Astrocyte of the spinal cord (primary cell): ENCODE results near the gene ABCG8.
A peak's percentile ranks its signal among the peaks of the same experiment; 100 is the strongest.

ENCODE experiments used
- DNase-seq: peaks from one replicate; pipeline ENCODE4 v3.0.0; 2011; ENCODE audit warnings: low read depth, low spot score
- H3K4me3 ChIP-seq: 2 replicates; pipeline ENCODE4 v1.5.1; 2011; ENCODE audit warnings: low read depth, mild to moderate bottlenecking, low read length, moderate library complexity
- in situ Hi-C: cut with HindIII; loops from 2 replicates; pipeline ENCODE4 v1.10.0; 2017; ENCODE audit warnings: low sequenced_read_pairs
- TF ChIP-seq, protein P1 (sequence below): IDR thresholded peaks from 2 replicates; pipeline ENCODE4 v1.5.1; 2012; ENCODE audit warnings: low read depth, mild to moderate bottlenecking, low read length, inconsistent platforms

Gene ABCG8

GRCh38 chr2:43853141-43854081 is 14.6 kb downstream of the ABCG8 start:
- TF ChIP-seq, protein P1, sequence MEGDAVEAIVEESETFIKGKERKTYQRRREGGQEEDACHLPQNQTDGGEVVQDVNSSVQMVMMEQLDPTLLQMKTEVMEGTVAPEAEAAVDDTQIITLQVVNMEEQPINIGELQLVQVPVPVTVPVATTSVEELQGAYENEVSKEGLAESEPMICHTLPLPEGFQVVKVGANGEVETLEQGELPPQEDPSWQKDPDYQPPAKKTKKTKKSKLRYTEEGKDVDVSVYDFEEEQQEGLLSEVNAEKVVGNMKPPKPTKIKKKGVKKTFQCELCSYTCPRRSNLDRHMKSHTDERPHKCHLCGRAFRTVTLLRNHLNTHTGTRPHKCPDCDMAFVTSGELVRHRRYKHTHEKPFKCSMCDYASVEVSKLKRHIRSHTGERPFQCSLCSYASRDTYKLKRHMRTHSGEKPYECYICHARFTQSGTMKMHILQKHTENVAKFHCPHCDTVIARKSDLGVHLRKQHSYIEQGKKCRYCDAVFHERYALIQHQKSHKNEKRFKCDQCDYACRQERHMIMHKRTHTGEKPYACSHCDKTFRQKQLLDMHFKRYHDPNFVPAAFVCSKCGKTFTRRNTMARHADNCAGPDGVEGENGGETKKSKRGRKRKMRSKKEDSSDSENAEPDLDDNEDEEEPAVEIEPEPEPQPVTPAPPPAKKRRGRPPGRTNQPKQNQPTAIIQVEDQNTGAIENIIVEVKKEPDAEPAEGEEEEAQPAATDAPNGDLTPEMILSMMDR = no peak

DNA sequence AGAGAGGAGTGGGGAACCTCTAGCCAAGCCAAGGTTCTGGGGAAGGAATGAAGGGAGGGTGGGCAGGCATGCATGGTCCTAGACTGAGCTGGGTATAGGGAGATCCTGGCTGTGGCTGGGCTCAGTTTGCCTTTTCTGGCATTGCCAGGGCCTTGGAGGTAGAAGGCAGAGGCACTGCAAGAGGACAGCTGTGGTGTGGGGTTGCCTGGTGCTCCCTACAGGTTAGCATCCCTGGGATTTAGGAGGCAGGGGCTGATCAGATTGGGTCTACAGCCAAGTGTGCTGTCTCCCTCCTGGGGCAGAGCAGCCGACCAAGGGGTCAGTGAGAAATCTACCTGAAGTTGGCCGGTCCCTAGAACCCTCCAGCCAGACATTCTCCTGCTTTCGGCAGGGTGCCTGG is 15.9 kb downstream of the ABCG8 start:
- TF ChIP-seq, protein P1 = no peak
- H3K4me3 ChIP-seq = no peak overlapping the region
- DNase-seq = no peak
- in situ Hi-C loops = no loop called here

More at GRCh38 chr2:43853141-43854081, 14.6 kb downstream of the ABCG8 start:
- no peak for DNase-seq
- no peak overlapping the region for H3K4me3 ChIP-seq
- in situ Hi-C loops = no loop called here

DNA sequence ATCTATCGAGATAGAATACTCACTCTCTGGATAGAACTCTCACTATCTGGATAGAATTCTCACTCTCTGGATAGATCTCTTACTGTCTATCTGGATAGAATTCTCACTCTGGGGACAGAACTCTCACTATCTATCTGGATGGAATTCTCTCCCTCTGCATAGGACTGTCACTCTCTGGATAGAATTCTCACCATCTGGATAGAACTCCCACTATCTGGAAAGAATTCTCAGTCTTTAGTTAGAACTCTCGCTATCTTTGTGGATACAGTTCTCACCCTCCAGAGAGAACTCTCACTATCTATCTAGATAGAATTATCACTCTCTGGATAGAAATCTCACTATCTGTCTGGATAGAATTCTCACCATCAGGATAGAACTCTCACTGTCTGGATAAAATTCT is 16.5 kb downstream of the ABCG8 start:
- in situ Hi-C loops = no loop called here
- no peak for DNase-seq
- TF ChIP-seq, protein P1 = no peak

DNA sequence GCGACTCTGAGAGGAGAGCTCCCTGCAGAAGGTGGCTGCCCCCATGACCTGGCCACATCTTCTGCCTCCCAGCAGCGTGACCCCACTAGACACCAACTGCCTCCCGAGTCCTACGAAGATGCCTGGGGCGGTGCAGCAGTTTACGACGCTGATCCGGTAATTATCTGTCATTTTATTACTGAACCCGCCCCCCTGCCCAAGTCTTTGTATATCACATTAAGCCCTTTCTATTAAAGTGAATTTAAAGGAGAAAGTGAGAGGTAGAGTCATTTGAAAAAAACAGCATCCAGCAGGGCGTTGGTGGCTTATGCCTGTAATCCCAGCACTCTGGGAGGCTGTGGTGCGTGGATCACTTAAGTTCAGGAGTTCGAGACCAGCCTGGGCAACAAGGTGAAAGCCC is 33.4 kb downstream of the ABCG8 start:
- H3K4me3 ChIP-seq = no peak overlapping the region
- in situ Hi-C loops = no loop called here
- no peak for DNase-seq
- TF ChIP-seq, protein P1 = no peak

More for the DNA sequence above, 16.5 kb downstream of the ABCG8 start:
- no peak overlapping the region for H3K4me3 ChIP-seq

- TF ChIP-seq, protein P1 = no peak
- in situ Hi-C loops = no loop called here
- no peak for DNase-seq
- H3K4me3 ChIP-seq = no peak overlapping the region
These were observed 36.1 kb downstream of the ABCG8 start for GRCh38 chr2:43874776-43875451.

DNA sequence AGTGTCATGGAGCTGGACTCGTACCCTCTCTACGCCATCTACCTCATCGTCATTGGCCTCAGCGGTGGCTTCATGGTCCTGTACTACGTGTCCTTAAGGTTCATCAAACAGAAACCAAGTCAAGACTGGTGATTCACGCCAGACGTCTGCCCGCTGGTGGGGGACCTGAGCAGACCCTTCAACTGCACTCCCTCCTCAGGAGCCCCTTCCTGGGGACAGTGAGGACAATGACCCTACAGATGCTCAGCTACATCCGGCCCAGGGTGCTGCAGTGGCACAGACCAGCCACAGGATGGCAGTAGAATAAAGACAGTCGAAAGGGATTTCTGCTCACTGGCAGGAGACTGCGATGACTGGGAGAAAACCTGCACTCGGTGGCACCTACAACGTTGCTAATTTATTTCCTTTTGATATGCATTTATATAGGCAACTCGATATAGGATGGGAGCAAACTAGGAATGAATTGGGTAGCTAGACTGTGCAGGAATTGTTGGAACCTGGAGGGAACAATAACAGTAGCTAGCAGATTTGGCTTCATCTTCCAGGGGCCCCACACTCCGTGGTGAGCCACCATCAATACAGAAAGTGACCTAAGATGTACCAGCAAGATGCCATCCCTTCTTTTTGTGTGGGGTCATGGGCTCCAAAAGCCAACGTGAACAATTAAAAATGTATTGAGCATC is 39.2 kb downstream of the ABCG8 start:
- TF ChIP-seq, protein P1 = peak; percentile 99
- H3K4me3 ChIP-seq = no peak overlapping the region
- in situ Hi-C loops = no loop called here
- peak; percentile 58 for DNase-seq
